Measurements from ENCODE around the gene TBC1D14. TPM values are rescaled to one million over a fixed set of nuclear protein-coding genes. Genes with fewer than 3 reads are reported as not detected.

Gene TBC1D14
- polyA plus RNA-seq, 2 donors, result 13.4 to 23.2 TPM

- Histone ChIP-seq H3K36me3 (ENCODE audit: control insufficient read depth in 2 of 2, insufficient read depth in 2 of 2, low read length in 1 of 2) (peaks cover 0 to 10% of the 10 kb centered on the region in 2 donors), H3K4me3 (ENCODE audit: low read depth in 1 of 2, low read length in 2 of 2) (no peak overlapping the region)
- WGBS, 2 donors, result 89 to 93% methylated on average over 9 of the region's 9 CpGs
Observed at GRCh38 chr4:6933691-6934430, 24.2 kb downstream of the TBC1D14 start.

DNA sequence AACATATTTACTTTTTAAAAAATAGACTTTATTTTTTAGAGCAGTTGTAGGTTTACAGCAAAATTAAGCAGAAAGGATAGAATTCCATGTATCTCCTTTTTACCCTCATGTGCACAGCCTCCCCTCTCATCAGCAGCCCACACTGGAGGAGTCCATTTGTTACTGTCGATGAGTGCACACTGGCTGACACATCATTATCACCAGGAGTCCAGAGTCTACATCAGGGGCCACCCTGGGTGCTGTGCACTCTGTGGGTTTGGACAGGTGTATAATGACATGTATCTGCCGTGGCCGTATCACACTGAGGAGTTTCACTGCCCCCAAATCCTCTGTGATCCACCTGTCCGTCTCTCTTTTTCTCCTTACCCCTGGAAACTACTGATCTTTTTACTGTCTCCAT lies 26.3 kb downstream of the TBC1D14 start:
- 67 to 91% methylated on average over 4 of the region's 4 CpGs for WGBS, 2 donors
- Histone ChIP-seq H3K4me1 (ENCODE audit: control insufficient read depth in 2 of 2, insufficient read depth in 2 of 2, low read length in 1 of 2) (peaks cover 6 to 7% of the 10 kb centered on the region in 2 donors), H3K4me3 (ENCODE audit: low read depth in 1 of 2, low read length in 2 of 2) (no peak overlapping the region), H3K36me3 (ENCODE audit: control insufficient read depth in 2 of 2, insufficient read depth in 2 of 2, low read length in 1 of 2) (peaks cover 0 to 11% of the 10 kb centered on the region in 2 donors), H3K9me3 (ENCODE audit: control insufficient read depth in 2 of 2, insufficient read depth in 1 of 2, low read depth in 1 of 2, low read length in 1 of 2) (peaks cover 0 to 2% of the 10 kb centered on the region in 2 donors), H3K27me3 (ENCODE audit: control insufficient read depth in 1 of 2, insufficient read depth in 2 of 2, low read length in 2 of 2) (no peaks in the 10 kb centered on the region), H3K27ac (ENCODE audit: low read depth in 2 of 2, low read length in 1 of 2) (no peak overlapping the region)

More at GRCh38 chr4:6933691-6934430, 24.2 kb downstream of the TBC1D14 start:
- Histone ChIP-seq H3K27me3 (ENCODE audit: control insufficient read depth in 1 of 2, insufficient read depth in 2 of 2, low read length in 2 of 2) (no peaks in the 10 kb centered on the region), H3K27ac (ENCODE audit: low read depth in 2 of 2, low read length in 1 of 2) (no peak overlapping the region), H3K4me1 (ENCODE audit: control insufficient read depth in 2 of 2, insufficient read depth in 2 of 2, low read length in 1 of 2) (peaks cover 2 to 7% of the 10 kb centered on the region in 2 donors), H3K9me3 (ENCODE audit: control insufficient read depth in 2 of 2, insufficient read depth in 1 of 2, low read depth in 1 of 2, low read length in 1 of 2) (peaks cover 0 to 2% of the 10 kb centered on the region in 2 donors)

DNA sequence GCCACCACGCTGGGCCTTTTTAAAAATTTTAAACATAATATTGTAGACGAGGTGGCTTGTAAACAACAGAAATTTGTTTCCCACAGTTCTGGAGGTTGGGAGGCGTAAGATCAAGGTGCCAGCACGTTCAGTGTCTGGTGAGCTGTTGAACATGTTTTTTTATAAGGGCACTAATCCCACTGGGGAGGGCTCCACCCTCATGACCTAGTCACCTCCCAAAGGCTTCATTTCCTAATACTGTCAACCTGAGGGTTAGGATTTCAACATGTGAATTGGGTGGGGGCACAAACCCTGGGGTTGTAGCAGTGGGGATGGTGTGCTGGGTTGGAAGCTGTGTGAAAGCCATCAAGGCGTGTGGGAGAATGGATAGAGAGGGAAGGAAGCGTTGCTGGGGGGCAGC lies 27.6 kb downstream of the TBC1D14 start:
- Histone ChIP-seq H3K4me1 (ENCODE audit: control insufficient read depth in 2 of 2, insufficient read depth in 2 of 2, low read length in 1 of 2) (peaks cover 9 to 14% of the 10 kb centered on the region in 2 donors), H3K27ac (ENCODE audit: low read depth in 2 of 2, low read length in 1 of 2) (no peak overlapping the region), H3K4me3 (ENCODE audit: low read depth in 1 of 2, low read length in 2 of 2) (no peak overlapping the region), H3K27me3 (ENCODE audit: control insufficient read depth in 1 of 2, insufficient read depth in 2 of 2, low read length in 2 of 2) (no peaks in the 10 kb centered on the region), H3K9me3 (ENCODE audit: control insufficient read depth in 2 of 2, insufficient read depth in 1 of 2, low read depth in 1 of 2, low read length in 1 of 2) (peaks cover 0 to 2% of the 10 kb centered on the region in 2 donors), H3K36me3 (ENCODE audit: control insufficient read depth in 2 of 2, insufficient read depth in 2 of 2, low read length in 1 of 2) (peaks cover 0 to 11% of the 10 kb centered on the region in 2 donors)
- WGBS, 2 donors, result 80 to 91% methylated on average over 6 of the region's 6 CpGs

DNA sequence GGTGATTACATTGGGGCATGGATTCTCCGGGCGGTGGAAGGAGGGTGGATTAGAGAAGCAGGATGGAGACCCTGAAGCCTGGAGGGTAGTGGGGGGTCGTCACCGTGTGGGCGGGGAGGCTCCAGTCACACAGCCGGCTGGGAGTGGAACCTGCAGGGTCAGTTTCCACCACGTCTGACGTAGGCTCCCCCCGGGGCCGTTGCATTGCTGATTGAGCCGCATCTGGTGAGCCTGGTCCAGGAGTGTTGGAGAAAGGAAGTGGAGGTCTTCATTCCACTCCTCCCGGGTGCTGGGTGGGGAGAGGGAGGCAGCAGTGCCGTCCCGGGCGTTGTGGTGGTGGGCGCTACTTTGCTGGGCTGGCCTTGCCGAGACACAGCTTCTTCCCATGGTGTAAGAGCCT lies 28.1 kb downstream of the TBC1D14 start:
- Histone ChIP-seq H3K4me3 (ENCODE audit: low read depth in 1 of 2, low read length in 2 of 2) (no peak overlapping the region), H3K36me3 (ENCODE audit: control insufficient read depth in 2 of 2, insufficient read depth in 2 of 2, low read length in 1 of 2) (peaks cover 0 to 11% of the 10 kb centered on the region in 2 donors), H3K27me3 (ENCODE audit: control insufficient read depth in 1 of 2, insufficient read depth in 2 of 2, low read length in 2 of 2) (no peaks in the 10 kb centered on the region), H3K27ac (ENCODE audit: low read depth in 2 of 2, low read length in 1 of 2) (no peak overlapping the region), H3K4me1 (ENCODE audit: control insufficient read depth in 2 of 2, insufficient read depth in 2 of 2, low read length in 1 of 2) (peaks cover 9 to 12% of the 10 kb centered on the region in 2 donors), H3K9me3 (ENCODE audit: control insufficient read depth in 2 of 2, insufficient read depth in 1 of 2, low read depth in 1 of 2, low read length in 1 of 2) (peaks cover 0 to under 1% of the 10 kb centered on the region in 2 donors)
- 66 to 74% methylated on average over 16 to 17 of the region's 17 CpGs for WGBS, 2 donors

DNA sequence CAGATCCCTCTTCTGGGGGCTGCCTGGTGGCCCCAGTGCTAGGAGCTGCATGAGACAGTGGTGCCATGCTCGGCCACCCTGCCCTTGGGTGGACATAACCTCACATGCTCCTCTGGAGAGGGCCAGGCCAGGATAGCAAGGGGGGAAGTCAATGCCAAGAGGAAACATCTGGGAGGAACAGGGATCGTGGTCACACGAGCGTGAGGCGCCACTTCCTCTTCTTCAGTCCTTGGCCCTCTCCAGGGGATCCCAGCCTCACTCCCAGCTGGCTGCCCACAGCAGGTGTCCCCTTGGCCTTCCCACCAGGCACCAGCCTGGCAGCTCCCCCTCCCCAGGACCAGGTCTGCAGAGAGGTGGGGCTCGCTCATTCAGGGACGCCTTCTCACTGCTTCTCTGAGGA lies 28.6 kb downstream of the TBC1D14 start:
- H3K4me1 ChIP-seq (ENCODE audit: control insufficient read depth in 2 of 2, insufficient read depth in 2 of 2, low read length in 1 of 2), result peaks cover 9 to 13% of the 10 kb centered on the region in 2 donors
- H3K4me3 ChIP-seq (ENCODE audit: low read depth in 1 of 2, low read length in 2 of 2), result no peak overlapping the region
- peaks cover 0 to 11% of the 10 kb centered on the region in 2 donors for H3K36me3 ChIP-seq (ENCODE audit: control insufficient read depth in 2 of 2, insufficient read depth in 2 of 2, low read length in 1 of 2)
- 71 to 83% methylated on average over 7 of the region's 7 CpGs for WGBS, 2 donors
- no peak overlapping the region for H3K27ac ChIP-seq (ENCODE audit: low read depth in 2 of 2, low read length in 1 of 2)
- H3K9me3 ChIP-seq (ENCODE audit: control insufficient read depth in 2 of 2, insufficient read depth in 1 of 2, low read depth in 1 of 2, low read length in 1 of 2), result no peaks in the 10 kb centered on the region
- H3K27me3 ChIP-seq (ENCODE audit: control insufficient read depth in 1 of 2, insufficient read depth in 2 of 2, low read length in 2 of 2), result no peaks in the 10 kb centered on the region

- 77 to 82% methylated on average over 20 of the region's 20 CpGs for WGBS, 2 donors
- peaks cover 0 to 12% of the 10 kb centered on the region in 2 donors for H3K36me3 ChIP-seq (ENCODE audit: control insufficient read depth in 2 of 2, insufficient read depth in 2 of 2, low read length in 1 of 2)
- no peak overlapping the region for H3K4me3 ChIP-seq (ENCODE audit: low read depth in 1 of 2, low read length in 2 of 2)
- no peak overlapping the region for H3K27ac ChIP-seq (ENCODE audit: low read depth in 2 of 2, low read length in 1 of 2)
- H3K9me3 ChIP-seq (ENCODE audit: control insufficient read depth in 2 of 2, insufficient read depth in 1 of 2, low read depth in 1 of 2, low read length in 1 of 2), result no peaks in the 10 kb centered on the region
- peaks cover 9 to 17% of the 10 kb centered on the region in 2 donors for H3K4me1 ChIP-seq (ENCODE audit: control insufficient read depth in 2 of 2, insufficient read depth in 2 of 2, low read length in 1 of 2)
- no peaks in the 10 kb centered on the region for H3K27me3 ChIP-seq (ENCODE audit: control insufficient read depth in 1 of 2, insufficient read depth in 2 of 2, low read length in 2 of 2)
Observed at GRCh38 chr4:6938647-6939271, 29.1 kb downstream of the TBC1D14 start.

DNA sequence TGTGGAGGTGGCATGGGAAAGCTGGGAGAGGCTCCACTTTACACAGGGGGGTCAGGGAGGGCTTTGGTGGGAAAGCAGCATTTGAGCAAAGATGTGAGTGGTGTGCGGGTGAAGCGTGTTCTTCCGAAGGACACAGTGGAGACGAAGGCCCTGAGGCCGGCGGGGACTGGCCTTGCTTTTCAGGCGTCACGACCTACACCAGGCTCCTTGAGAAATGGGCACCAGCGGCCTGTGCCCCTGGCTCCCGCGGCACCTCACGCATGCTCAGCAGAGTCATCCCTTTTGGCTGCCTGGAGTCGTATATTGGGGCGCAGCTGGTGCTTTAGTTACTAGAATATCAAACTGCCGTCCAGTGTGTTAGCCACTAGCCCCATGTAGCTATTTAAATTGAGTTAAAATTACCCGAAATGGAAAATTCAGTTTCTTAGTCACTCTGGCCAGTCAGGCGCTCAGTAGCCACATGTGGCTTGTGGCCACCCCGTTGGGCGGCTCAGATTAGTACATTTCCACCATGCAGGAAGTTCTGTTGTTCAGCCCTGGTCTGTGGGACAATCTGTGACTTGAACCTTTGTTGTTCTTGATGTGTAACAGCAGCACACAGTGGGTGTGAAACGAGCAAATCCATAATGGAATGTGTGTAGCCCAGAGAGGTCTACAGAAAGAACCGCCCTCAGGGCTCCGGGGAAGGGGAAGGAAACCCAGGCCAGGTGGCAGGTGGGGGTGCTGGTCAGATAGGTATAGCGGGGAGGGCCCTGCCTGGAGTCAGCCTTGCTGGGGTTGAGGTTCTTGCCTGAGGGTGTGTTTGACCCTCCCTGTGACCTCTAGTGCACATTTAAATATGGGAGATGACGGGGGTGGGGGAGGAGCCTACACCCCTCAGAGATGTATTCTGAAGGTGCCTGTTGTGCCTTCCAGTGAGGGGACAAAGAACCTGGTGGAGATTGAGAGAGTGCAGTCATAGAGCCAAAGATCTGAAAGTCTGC lies 30.4 kb downstream of the TBC1D14 start:
- no peaks in the 10 kb centered on the region for H3K9me3 ChIP-seq (ENCODE audit: control insufficient read depth in 2 of 2, insufficient read depth in 1 of 2, low read depth in 1 of 2, low read length in 1 of 2)
- H3K4me1 ChIP-seq (ENCODE audit: control insufficient read depth in 2 of 2, insufficient read depth in 2 of 2, low read length in 1 of 2), result peaks cover 9 to 17% of the 10 kb centered on the region in 2 donors
- peaks cover 0 to 12% of the 10 kb centered on the region in 2 donors for H3K36me3 ChIP-seq (ENCODE audit: control insufficient read depth in 2 of 2, insufficient read depth in 2 of 2, low read length in 1 of 2)
- H3K27ac ChIP-seq (ENCODE audit: low read depth in 2 of 2, low read length in 1 of 2), result peak overlapping the region in 1 of 2 donors; percentile 28
- H3K27me3 ChIP-seq (ENCODE audit: control insufficient read depth in 1 of 2, insufficient read depth in 2 of 2, low read length in 2 of 2), result no peaks in the 10 kb centered on the region
- no peak overlapping the region for H3K4me3 ChIP-seq (ENCODE audit: low read depth in 1 of 2, low read length in 2 of 2)
- 85 to 88% methylated on average over 24 of the region's 24 CpGs for WGBS, 2 donors

DNA sequence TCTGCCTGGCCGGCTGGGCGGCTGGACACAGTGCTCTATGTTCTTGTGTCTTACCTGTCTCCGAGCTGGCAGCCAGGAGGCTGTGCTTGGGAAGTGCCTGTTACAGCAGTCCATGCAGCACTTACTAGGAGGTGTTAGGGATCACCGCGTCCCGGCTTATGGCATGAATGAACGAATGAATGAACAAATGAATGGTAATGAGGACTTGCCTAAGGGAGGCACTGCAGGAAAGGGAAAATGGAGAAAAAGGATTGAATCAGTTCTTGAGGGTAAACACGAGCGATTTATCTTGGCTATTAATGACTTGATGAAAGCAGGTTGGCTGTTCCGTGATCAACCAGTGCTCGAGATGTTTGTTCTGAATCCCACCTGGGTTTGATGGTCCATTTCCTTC lies 31.1 kb downstream of the TBC1D14 start:
- 93 to 95% methylated on average over 11 of the region's 11 CpGs for WGBS, 2 donors
- no peak overlapping the region for H3K4me3 ChIP-seq (ENCODE audit: low read depth in 1 of 2, low read length in 2 of 2)
- H3K27me3 ChIP-seq (ENCODE audit: control insufficient read depth in 1 of 2, insufficient read depth in 2 of 2, low read length in 2 of 2), result no peaks in the 10 kb centered on the region
- H3K9me3 ChIP-seq (ENCODE audit: control insufficient read depth in 2 of 2, insufficient read depth in 1 of 2, low read depth in 1 of 2, low read length in 1 of 2), result no peaks in the 10 kb centered on the region
- H3K36me3 ChIP-seq (ENCODE audit: control insufficient read depth in 2 of 2, insufficient read depth in 2 of 2, low read length in 1 of 2), result peaks cover 0 to 12% of the 10 kb centered on the region in 2 donors
- peak overlapping the region in 1 of 2 donors; percentile 28 for H3K27ac ChIP-seq (ENCODE audit: low read depth in 2 of 2, low read length in 1 of 2)
- H3K4me1 ChIP-seq (ENCODE audit: control insufficient read depth in 2 of 2, insufficient read depth in 2 of 2, low read length in 1 of 2), result peaks cover 9 to 17% of the 10 kb centered on the region in 2 donors

DNA sequence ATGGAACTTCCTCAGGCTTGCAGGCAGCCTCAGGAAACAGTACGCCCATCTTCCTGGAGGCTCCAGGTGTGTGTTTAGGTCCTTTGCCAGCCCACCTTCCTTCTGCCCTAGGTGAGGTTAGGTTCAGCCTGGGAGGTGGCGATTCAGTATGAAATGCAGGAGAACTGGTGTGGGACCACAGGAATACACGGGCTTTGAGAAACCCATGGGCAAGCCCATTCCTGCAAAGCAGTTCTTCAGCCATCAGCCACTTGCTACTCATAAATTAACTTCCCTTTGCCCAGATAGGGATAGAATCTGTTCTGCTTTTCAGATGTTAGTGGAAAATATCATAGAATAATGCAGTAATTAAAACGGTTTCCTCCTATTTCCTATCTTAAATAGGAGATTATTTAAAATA lies 32.2 kb downstream of the TBC1D14 start:
- 25 to 42% methylated on average over 4 of the region's 4 CpGs for WGBS, 2 donors
- peaks cover 9 to 17% of the 10 kb centered on the region in 2 donors for H3K4me1 ChIP-seq (ENCODE audit: control insufficient read depth in 2 of 2, insufficient read depth in 2 of 2, low read length in 1 of 2)

More for the DNA sequence above, 32.2 kb downstream of the TBC1D14 start:
- Histone ChIP-seq H3K36me3 (ENCODE audit: control insufficient read depth in 2 of 2, insufficient read depth in 2 of 2, low read length in 1 of 2) (peaks cover 0 to 12% of the 10 kb centered on the region in 2 donors), H3K27ac (ENCODE audit: low read depth in 2 of 2, low read length in 1 of 2) (peak overlapping the region; percentile 75 to 77), H3K4me3 (ENCODE audit: low read depth in 1 of 2, low read length in 2 of 2) (no peak overlapping the region), H3K27me3 (ENCODE audit: control insufficient read depth in 1 of 2, insufficient read depth in 2 of 2, low read length in 2 of 2) (no peaks in the 10 kb centered on the region), H3K9me3 (ENCODE audit: control insufficient read depth in 2 of 2, insufficient read depth in 1 of 2, low read depth in 1 of 2, low read length in 1 of 2) (no peaks in the 10 kb centered on the region)

Measured in esophagus (tissue), 2 donors.